Panc1 (cell line): ENCODE results near the gene EPHA3.

Source experiments
- CTCF ChIP-seq: fragments of 450-650 bp; IDR thresholded peaks from 2 replicates; pipeline ENCODE4 v1.5.1; 2017; ENCODE audit warnings: mild to moderate bottlenecking
- POLR2AphosphoS5 ChIP-seq: IDR thresholded peaks from 2 replicates; pipeline ENCODE4 v1.6.1; 2012; ENCODE audit warnings: mild to moderate bottlenecking, low read depth, low read length, moderate library complexity
- REST ChIP-seq, 2 experiments: IDR thresholded peaks; 2 replicates each; pipeline ENCODE4 v1.6.1; 2011 to 2012; ENCODE audit warnings: low read depth in 2 of 2, control low read depth in 1 of 2, low read length in 1 of 2, mild to moderate bottlenecking in 1 of 2, moderate library complexity in 1 of 2; ENCODE audit not compliant: insufficient read depth in 1 of 2
- SIN3A ChIP-seq: IDR thresholded peaks from 2 replicates; pipeline ENCODE4 v1.6.1; 2012; ENCODE audit warnings: low read depth, mild to moderate bottlenecking, low read length, moderate library complexity, borderline replicate concordance; ENCODE audit not compliant: insufficient read depth

- TF ChIP-seq REST (IDR thresholded peaks at IDR 0.05; ENCODE audit: insufficient read depth in 1 of 2, low read depth in 2 of 2, low read length in 1 of 2) = no peak
- TF ChIP-seq CTCF = no peak
- no peak for TF ChIP-seq POLR2AphosphoS5
- no peak for TF ChIP-seq SIN3A
Measured at GRCh38 chr3:89494734-89495133, 387.3 kb downstream of the EPHA3 start.
